Stimulated activated CD8-positive, alpha-beta memory T cell treated with anti-CD3 and anti-CD28 coated beads, Interleukin-12 subunit alpha, Interleukin-12 subunit beta, amount 100 ng/mL, for 4 hours (primary cell): ENCODE results near the gene FGD2.
"Not testable (repeated sequence)": the region's sequence is repeated elsewhere in the genome, so short reads cannot be mapped to it uniquely, and the experiment has no call there.

Source experiments
- DNase-seq: peaks from one replicate; pipeline ENCODE4 v3.0.0-alpha.2; 2020; ENCODE audit warnings: low read depth

The FGD2 gene

GRCh38 chr6:37039958-37040357, 34.5 kb downstream of the FGD2 start:
- DNase-seq, result no peak

GRCh38 chr6:37041521-37041920, 36.1 kb downstream of the FGD2 start:
- no peak for DNase-seq

GRCh38 chr6:37042150-37042549, 36.7 kb downstream of the FGD2 start:
- DNase-seq, result no peak

GRCh38 chr6:37043091-37043490, 37.6 kb downstream of the FGD2 start:
- not testable (repeated sequence) for DNase-seq

GRCh38 chr6:37047346-37047688, 41.9 kb downstream of the FGD2 start:
- no peak for DNase-seq

- no peak for DNase-seq
Observed at GRCh38 chr6:37047689-37048402, 42.4 kb downstream of the FGD2 start.

- DNase-seq, result no peak
Observed at GRCh38 chr6:37048403-37048850, 43.0 kb downstream of the FGD2 start.

- peak; percentile 66 for DNase-seq
Observed at GRCh38 chr6:37048851-37049757, 43.6 kb downstream of the FGD2 start.

- no peak for DNase-seq
Observed at GRCh38 chr6:37049758-37050044, 44.2 kb downstream of the FGD2 start.

- peak; percentile 49 for DNase-seq
Observed at GRCh38 chr6:37050045-37050853, 44.8 kb downstream of the FGD2 start.

- DNase-seq, result no peak
Observed at GRCh38 chr6:37050854-37051137, 45.3 kb downstream of the FGD2 start.

GRCh38 chr6:37051138-37052026, 45.9 kb downstream of the FGD2 start:
- DNase-seq, result peak; percentile 81

- no peak for DNase-seq
Observed at GRCh38 chr6:37052027-37052628, 46.7 kb downstream of the FGD2 start.

GRCh38 chr6:37053683-37054082, 48.2 kb downstream of the FGD2 start:
- no peak for DNase-seq

GRCh38 chr6:37054171-37054570, 48.7 kb downstream of the FGD2 start:
- DNase-seq, result no peak

GRCh38 chr6:37054580-37054979, 49.1 kb downstream of the FGD2 start:
- no peak for DNase-seq

- no peak for DNase-seq
Observed at GRCh38 chr6:37056112-37056403, 50.6 kb downstream of the FGD2 start.

- DNase-seq, result no peak
Observed at GRCh38 chr6:37056439-37057127, 51.1 kb downstream of the FGD2 start.

- DNase-seq, result no peak
Observed at GRCh38 chr6:37057128-37057471, 51.6 kb downstream of the FGD2 start.

- DNase-seq, result no peak
Observed at GRCh38 chr6:37057678-37058077, 52.2 kb downstream of the FGD2 start.

GRCh38 chr6:37058084-37058586, 52.7 kb downstream of the FGD2 start:
- no peak for DNase-seq
